ENCODE data around the gene SLC4A1AP.

- TF ChIP-seq, protein P1, sequence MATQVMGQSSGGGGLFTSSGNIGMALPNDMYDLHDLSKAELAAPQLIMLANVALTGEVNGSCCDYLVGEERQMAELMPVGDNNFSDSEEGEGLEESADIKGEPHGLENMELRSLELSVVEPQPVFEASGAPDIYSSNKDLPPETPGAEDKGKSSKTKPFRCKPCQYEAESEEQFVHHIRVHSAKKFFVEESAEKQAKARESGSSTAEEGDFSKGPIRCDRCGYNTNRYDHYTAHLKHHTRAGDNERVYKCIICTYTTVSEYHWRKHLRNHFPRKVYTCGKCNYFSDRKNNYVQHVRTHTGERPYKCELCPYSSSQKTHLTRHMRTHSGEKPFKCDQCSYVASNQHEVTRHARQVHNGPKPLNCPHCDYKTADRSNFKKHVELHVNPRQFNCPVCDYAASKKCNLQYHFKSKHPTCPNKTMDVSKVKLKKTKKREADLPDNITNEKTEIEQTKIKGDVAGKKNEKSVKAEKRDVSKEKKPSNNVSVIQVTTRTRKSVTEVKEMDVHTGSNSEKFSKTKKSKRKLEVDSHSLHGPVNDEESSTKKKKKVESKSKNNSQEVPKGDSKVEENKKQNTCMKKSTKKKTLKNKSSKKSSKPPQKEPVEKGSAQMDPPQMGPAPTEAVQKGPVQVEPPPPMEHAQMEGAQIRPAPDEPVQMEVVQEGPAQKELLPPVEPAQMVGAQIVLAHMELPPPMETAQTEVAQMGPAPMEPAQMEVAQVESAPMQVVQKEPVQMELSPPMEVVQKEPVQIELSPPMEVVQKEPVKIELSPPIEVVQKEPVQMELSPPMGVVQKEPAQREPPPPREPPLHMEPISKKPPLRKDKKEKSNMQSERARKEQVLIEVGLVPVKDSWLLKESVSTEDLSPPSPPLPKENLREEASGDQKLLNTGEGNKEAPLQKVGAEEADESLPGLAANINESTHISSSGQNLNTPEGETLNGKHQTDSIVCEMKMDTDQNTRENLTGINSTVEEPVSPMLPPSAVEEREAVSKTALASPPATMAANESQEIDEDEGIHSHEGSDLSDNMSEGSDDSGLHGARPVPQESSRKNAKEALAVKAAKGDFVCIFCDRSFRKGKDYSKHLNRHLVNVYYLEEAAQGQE (IDR thresholded peaks at IDR 0.05; ENCODE audit: low read depth), result no peak
- no peak for TF ChIP-seq SIN3A (IDR thresholded peaks at IDR 0.05; ENCODE audit: low read depth)
- no peak for TF ChIP-seq JUND (IDR thresholded peaks at IDR 0.05)
- no peak for TF ChIP-seq EZH2phosphoT487 (IDR thresholded peaks at IDR 0.05; ENCODE audit: borderline replicate concordance)
- TF ChIP-seq ZNF274 (IDR thresholded peaks at IDR 0.05; ENCODE audit: low read depth, low read length), result no peak
- TF ChIP-seq CTCF (IDR thresholded peaks at IDR 0.05 in 2 of 3, conservative IDR thresholded peaks at IDR 0.05 in 1 of 3; ENCODE audit: borderline replicate concordance in 1 of 3, insufficient read depth in 1 of 3, low read depth in 2 of 3, low read length in 2 of 3), result no peak
- TF ChIP-seq POLR2AphosphoS5 (IDR thresholded peaks at IDR 0.05; ENCODE audit: low read depth, low read length), result no peak
- TF ChIP-seq, protein P2, sequence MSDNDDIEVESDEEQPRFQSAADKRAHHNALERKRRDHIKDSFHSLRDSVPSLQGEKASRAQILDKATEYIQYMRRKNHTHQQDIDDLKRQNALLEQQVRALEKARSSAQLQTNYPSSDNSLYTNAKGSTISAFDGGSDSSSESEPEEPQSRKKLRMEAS (IDR thresholded peaks at IDR 0.05), result no peak
These were observed 25.0 kb upstream of the SLC4A1AP start for GRCh38 chr2:27638709-27639108.

Measured in HCT116 (cell line).